ENCODE data around the gene MYPOP. TPM values are rescaled to one million over a fixed set of nuclear protein-coding genes. Genes with fewer than 3 reads are reported as not detected.

The MYPOP gene
- total RNA-seq, 1 experiment from 2014 or later: 9.0 TPM

DNA sequence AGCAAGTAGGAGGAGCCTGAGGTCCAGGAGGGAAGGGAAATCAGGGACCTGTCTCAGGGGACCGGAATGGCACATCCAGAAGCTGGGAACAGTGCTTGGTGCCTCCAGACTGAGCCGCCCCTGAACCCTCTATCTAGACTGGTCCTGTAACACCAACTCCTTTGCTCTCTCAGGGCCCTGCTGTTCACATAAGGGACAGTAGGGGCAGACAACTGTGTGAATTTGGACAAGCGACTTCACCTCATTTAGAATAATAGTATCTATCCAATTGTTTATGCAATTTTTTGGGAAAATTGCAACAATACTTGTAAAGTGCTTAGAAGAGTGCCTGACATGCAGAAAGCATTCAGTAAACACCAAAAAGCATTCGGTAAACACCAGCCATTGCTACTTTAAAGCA is 53.5 kb downstream of the MYPOP start:
- H2BK20ac ChIP-seq (ENCODE audit: low read depth, low read length, poor library complexity, severe bottlenecking): no peak overlapping the region
- no peaks in the 10 kb centered on the region for H4K20me1 ChIP-seq (ENCODE audit: control insufficient read depth, insufficient read depth, insufficient read length)
- peaks cover 54 to 90% (median 76%) of the 10 kb centered on the region in 3 experiments for H3K36me3 Mint-ChIP-seq (ENCODE audit: insufficient read depth in 1 of 3, low read depth in 3 of 3)
- no peaks in the 10 kb centered on the region for H3K9me3 ChIP-seq (ENCODE audit: control insufficient read depth, low read depth, low read length)
- no peak overlapping the region for H3K4me3 Mint-ChIP-seq
- no peak overlapping the region for H3T11ph ChIP-seq (ENCODE audit: low read length)
- H2BK15ac ChIP-seq (ENCODE audit: low read depth, low read length): no peak overlapping the region
- WGBS (ENCODE audit: extremely low coverage, insufficient read length, low lambda C conversion rate): no CpG with 5 or more reads among the region's 4 CpGs
- no peak overlapping the region for H2AFZ ChIP-seq (ENCODE audit: low read length)
- H3K79me2 ChIP-seq (ENCODE audit: insufficient read depth, low read length): no peaks in the 10 kb centered on the region
- H4K5ac ChIP-seq (ENCODE audit: insufficient read length, low read depth, low read length): no peak overlapping the region
- H4K91ac ChIP-seq (ENCODE audit: insufficient read length, low read depth, low read length): no peak overlapping the region
- TF ChIP-seq, protein P1, sequence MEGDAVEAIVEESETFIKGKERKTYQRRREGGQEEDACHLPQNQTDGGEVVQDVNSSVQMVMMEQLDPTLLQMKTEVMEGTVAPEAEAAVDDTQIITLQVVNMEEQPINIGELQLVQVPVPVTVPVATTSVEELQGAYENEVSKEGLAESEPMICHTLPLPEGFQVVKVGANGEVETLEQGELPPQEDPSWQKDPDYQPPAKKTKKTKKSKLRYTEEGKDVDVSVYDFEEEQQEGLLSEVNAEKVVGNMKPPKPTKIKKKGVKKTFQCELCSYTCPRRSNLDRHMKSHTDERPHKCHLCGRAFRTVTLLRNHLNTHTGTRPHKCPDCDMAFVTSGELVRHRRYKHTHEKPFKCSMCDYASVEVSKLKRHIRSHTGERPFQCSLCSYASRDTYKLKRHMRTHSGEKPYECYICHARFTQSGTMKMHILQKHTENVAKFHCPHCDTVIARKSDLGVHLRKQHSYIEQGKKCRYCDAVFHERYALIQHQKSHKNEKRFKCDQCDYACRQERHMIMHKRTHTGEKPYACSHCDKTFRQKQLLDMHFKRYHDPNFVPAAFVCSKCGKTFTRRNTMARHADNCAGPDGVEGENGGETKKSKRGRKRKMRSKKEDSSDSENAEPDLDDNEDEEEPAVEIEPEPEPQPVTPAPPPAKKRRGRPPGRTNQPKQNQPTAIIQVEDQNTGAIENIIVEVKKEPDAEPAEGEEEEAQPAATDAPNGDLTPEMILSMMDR (conservative IDR thresholded peaks at IDR 0.05): peak; percentile 55
- no peak for DNase-seq
- no peak overlapping the region for H2BK120ac ChIP-seq (ENCODE audit: low read depth, low read length, poor library complexity, severe bottlenecking)
- no peak overlapping the region for H3K4ac ChIP-seq (ENCODE audit: low read depth, low read length)
- no peak overlapping the region for H3K9ac ChIP-seq (ENCODE audit: extremely low read depth, insufficient read length, low read length)
- H3K18ac ChIP-seq (ENCODE audit: insufficient read length, low read depth, low read length): no peak overlapping the region
- H3K14ac ChIP-seq (ENCODE audit: insufficient read depth, low read length): no peak overlapping the region
- no peak overlapping the region for H3K27ac ChIP-seq (ENCODE audit: insufficient read length, low read depth, low read length)
- H3K9me3 Mint-ChIP-seq: no peaks in the 10 kb centered on the region
- no peaks in the 10 kb centered on the region for H3K4me1 ChIP-seq (ENCODE audit: insufficient read depth, low read length)
- H4K8ac ChIP-seq (replicated peaks; ENCODE audit: insufficient read length, low read depth, low read length): no peak overlapping the region
- H2AK5ac ChIP-seq (ENCODE audit: insufficient read length, low read length): no peak overlapping the region
- no peak overlapping the region for H3K23ac ChIP-seq (ENCODE audit: insufficient read length, low read depth, low read length)
- no peaks in the 10 kb centered on the region for H3K27me3 Mint-ChIP-seq (ENCODE audit: low read depth)
- H3K56ac ChIP-seq (ENCODE audit: insufficient read length, low read depth, low read length): no peak overlapping the region
- no peaks in the 10 kb centered on the region for H3K27me3 ChIP-seq (ENCODE audit: insufficient read depth, low read length)
- H3K23me2 ChIP-seq (ENCODE audit: insufficient read length, low read depth, low read length, poor library complexity, severe bottlenecking): no peaks in the 10 kb centered on the region
- H3K79me1 ChIP-seq (ENCODE audit: insufficient read depth, low read depth, low read length, poor library complexity, severe bottlenecking): no peaks in the 10 kb centered on the region
- no peaks in the 10 kb centered on the region for H3K4me1 Mint-ChIP-seq
- H3K27ac Mint-ChIP-seq: no peak overlapping the region
- H2BK12ac ChIP-seq (ENCODE audit: insufficient read length, low read depth, low read length): no peak overlapping the region
- H3K4me2 ChIP-seq (ENCODE audit: insufficient read depth, insufficient read length, low read length): no peak overlapping the region
- H2BK5ac ChIP-seq (ENCODE audit: insufficient read length, low read length): no peak overlapping the region
